ENCODE data around the gene FIGNL2. TPM values are rescaled to one million over a fixed set of nuclear protein-coding genes. Genes with fewer than 3 reads are reported as not detected.

FIGNL2 gene
- total and polyA plus RNA-seq, 10 donors, result 0.20 to 3.0 (median 1.4) TPM

DNA sequence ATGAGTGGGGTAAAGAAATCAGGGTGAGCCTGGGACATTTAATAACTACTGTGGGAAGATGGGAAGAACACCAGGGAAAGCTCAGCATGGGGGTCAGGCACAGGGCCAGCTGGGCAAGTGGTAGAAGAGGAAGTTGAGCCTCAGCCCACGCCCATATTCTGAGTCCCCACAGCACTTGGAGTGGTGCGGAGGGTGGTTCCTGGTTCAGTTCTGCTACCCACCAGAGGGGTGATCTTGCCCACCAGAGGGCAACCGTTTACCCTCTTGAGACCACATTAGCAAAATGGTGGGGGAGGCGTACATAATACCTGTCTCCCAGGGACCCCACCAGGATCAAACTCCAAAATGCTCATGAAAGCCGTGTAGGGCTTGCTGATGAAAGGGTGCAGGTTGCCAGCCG is 22.6 kb upstream of the FIGNL2 start:
- H3K36me3 ChIP-seq, result no peaks in the 10 kb centered on the region
- peaks cover 25 to 43% (median 30%) of the 10 kb centered on the region in 6 donors for H3K4me1 ChIP-seq
- WGBS, 5 donors, result 37 to 55% (median 40%) methylated on average over 6 of the region's 6 CpGs
- peaks cover 0 to 40% (median 14%) of the 10 kb centered on the region in 7 donors for H3K27me3 ChIP-seq (replicated peaks in 1 of 7)
- no peaks in the 10 kb centered on the region for H3K9me3 ChIP-seq
- H3K4me3 ChIP-seq, result no peak overlapping the region
- H3K27ac ChIP-seq, result no peak overlapping the region
- no peak for TF ChIP-seq POLR2A (IDR thresholded peaks at IDR 0.05)
- TF ChIP-seq, protein P1, sequence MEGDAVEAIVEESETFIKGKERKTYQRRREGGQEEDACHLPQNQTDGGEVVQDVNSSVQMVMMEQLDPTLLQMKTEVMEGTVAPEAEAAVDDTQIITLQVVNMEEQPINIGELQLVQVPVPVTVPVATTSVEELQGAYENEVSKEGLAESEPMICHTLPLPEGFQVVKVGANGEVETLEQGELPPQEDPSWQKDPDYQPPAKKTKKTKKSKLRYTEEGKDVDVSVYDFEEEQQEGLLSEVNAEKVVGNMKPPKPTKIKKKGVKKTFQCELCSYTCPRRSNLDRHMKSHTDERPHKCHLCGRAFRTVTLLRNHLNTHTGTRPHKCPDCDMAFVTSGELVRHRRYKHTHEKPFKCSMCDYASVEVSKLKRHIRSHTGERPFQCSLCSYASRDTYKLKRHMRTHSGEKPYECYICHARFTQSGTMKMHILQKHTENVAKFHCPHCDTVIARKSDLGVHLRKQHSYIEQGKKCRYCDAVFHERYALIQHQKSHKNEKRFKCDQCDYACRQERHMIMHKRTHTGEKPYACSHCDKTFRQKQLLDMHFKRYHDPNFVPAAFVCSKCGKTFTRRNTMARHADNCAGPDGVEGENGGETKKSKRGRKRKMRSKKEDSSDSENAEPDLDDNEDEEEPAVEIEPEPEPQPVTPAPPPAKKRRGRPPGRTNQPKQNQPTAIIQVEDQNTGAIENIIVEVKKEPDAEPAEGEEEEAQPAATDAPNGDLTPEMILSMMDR (IDR thresholded peaks at IDR 0.05 in 8 of 11, conservative IDR thresholded peaks at IDR 0.05 in 3 of 11), result peak in 1 of 11 experiments; percentile 6
- intact Hi-C loops (cut with DNase I; ENCODE audit: low total_unique reads), result loop anchor here (10.0 kb wide), 1 partner anchor 336 kb away; no protein-coding TSS in a partner anchor
- no peak for DNase-seq

- Histone ChIP-seq H3K36me3 (no peaks in the 10 kb centered on the region), H3K9me3 (no peaks in the 10 kb centered on the region), H3K4me3 (no peak overlapping the region), H3K27ac (peak overlapping the region in 3 of 8 donors; percentile 20 to 46 (median 36)), H3K27me3 (replicated peaks in 1 of 7) (peaks cover 0 to 47% (median 14%) of the 10 kb centered on the region in 7 donors), H3K4me1 (peaks cover 25 to 43% (median 30%) of the 10 kb centered on the region in 6 donors)
- intact Hi-C loops (cut with DNase I; ENCODE audit: low total_unique reads), result loop anchor here (10.0 kb wide), 1 partner anchor 336 kb away; no protein-coding TSS in a partner anchor
- TF ChIP-seq, protein P1 (IDR thresholded peaks at IDR 0.05 in 8 of 11, conservative IDR thresholded peaks at IDR 0.05 in 3 of 11), result no peak
- TF ChIP-seq POLR2A (IDR thresholded peaks at IDR 0.05) (no peak), POLR2AphosphoS5 (IDR thresholded peaks at IDR 0.05) (no peak)
- DNase-seq, result no peak
- WGBS, 5 donors, result 23 to 39% (median 25%) methylated on average over 4 of the region's 4 CpGs
These were observed 22.0 kb upstream of the FIGNL2 start for GRCh38 chr12:51870504-51870903.

DNA sequence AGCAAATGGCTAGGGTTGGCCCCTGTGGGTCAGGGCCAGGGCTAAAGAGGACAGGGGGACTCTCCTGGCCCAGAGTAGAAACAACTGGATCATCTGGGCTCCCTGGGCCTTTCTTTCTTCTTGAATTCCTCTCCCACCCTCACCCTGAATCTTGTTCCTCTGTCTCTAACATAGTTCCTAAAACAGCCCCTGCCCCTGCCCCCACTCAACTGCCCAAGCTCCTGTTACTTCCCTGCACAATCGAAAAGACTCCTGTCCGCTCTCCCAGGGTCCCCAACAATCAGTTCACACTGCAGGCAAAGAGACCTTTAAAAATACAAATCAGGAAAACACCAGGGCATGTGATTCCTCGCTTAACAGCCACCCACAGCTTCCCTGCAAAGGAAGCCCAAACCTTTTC is 21.4 kb upstream of the FIGNL2 start:
- DNase-seq, result no peak
- WGBS, 5 donors, result 22 to 29% (median 24%) methylated on average over 3 of the region's 3 CpGs
- Histone ChIP-seq H3K4me3 (no peak overlapping the region), H3K9me3 (no peaks in the 10 kb centered on the region), H3K36me3 (no peaks in the 10 kb centered on the region), H3K27me3 (replicated peaks in 1 of 7) (peaks cover 0 to 52% (median 15%) of the 10 kb centered on the region in 7 donors), H3K4me1 (peaks cover 25 to 39% (median 30%) of the 10 kb centered on the region in 6 donors), H3K27ac (peak overlapping the region in 5 of 8 donors; percentile 20 to 46 (median 27))
- intact Hi-C loops (cut with DNase I; ENCODE audit: low total_unique reads), result loop anchor here (10.0 kb wide), 1 partner anchor 335 kb away; no protein-coding TSS in a partner anchor
- TF ChIP-seq POLR2AphosphoS5 (IDR thresholded peaks at IDR 0.05), result no peak
- TF ChIP-seq POLR2A (IDR thresholded peaks at IDR 0.05), result no peak
- TF ChIP-seq, protein P1 (IDR thresholded peaks at IDR 0.05 in 8 of 11, conservative IDR thresholded peaks at IDR 0.05 in 3 of 11), result no peak

GRCh38 chr12:51869496-51869865 is 21.0 kb upstream of the FIGNL2 start:
- Histone ChIP-seq H3K9me3 (no peaks in the 10 kb centered on the region), H3K4me3 (peak overlapping the region in 5 of 8 donors; percentile 28 to 64 (median 34)), H3K27ac (peak overlapping the region in 6 of 8 donors; percentile 20 to 46 (median 25)), H3K27me3 (replicated peaks in 1 of 7) (peaks cover 0 to 57% (median 20%) of the 10 kb centered on the region in 7 donors), H3K36me3 (no peaks in the 10 kb centered on the region), H3K4me1 (peaks cover 25 to 42% (median 31%) of the 10 kb centered on the region in 6 donors)
- intact Hi-C loops (cut with DNase I; ENCODE audit: low total_unique reads), result no loop called here
- WGBS, 5 donors, result 26 to 48% (median 28%) methylated on average over 8 to 20 of the region's 20 CpGs
- no peak for DNase-seq
- no peak for TF ChIP-seq POLR2AphosphoS5 (IDR thresholded peaks at IDR 0.05)

Data from spleen (tissue), 11 donors.